HEK293 (cell line): ENCODE data around the gene TMEM87B.
A peak's percentile ranks its signal among the peaks of the same experiment; 100 is the strongest.

Source experiments
- CTCF ChIA-PET: fragments of 350-600 bp; formaldehyde crosslinking; extraction: SDS; loops from one replicate; lab custom pipeline; 2021; ENCODE audit warnings: antibody characterized with exemption; lab: Yijun Ruan, JAX
- POLR2A ChIA-PET: fragments of 300-600 bp; formaldehyde crosslinking; extraction: SDS; loops from one replicate; lab custom pipeline; 2020; ENCODE audit warnings: antibody characterized with exemption, inconsistent platforms; lab: Yijun Ruan, JAX
- H3K27ac ChIP-seq: fragments of 200-500 bp; sonication (Bioruptor generic); 2 replicates; pipeline ENCODE4 v1.5.1; 2014; ENCODE audit warnings: low read depth, low read length, control low read depth, inconsistent platforms; ENCODE audit errors: extremely low read depth
- H3K36me3 ChIP-seq, 2 experiments: fragments of 200-500 bp in 1 of 2; sonication (Bioruptor generic) in 1 of 2; 1 replicate in 1 of 2; 2 replicates in 1 of 2; pipeline ENCODE4 v1.5.1; 2014 to 2017; ENCODE audit warnings: inconsistent platforms in 2 of 2, low read length in 2 of 2; ENCODE audit not compliant: control insufficient read depth in 2 of 2, insufficient read depth in 1 of 2
- H3K4me1 ChIP-seq: fragments of 200-500 bp; sonication (Bioruptor generic); 2 replicates; pipeline ENCODE4 v1.5.1; 2014; ENCODE audit warnings: mild to moderate bottlenecking, low read length, inconsistent platforms; ENCODE audit not compliant: control insufficient read depth, insufficient read depth
- H3K4me3 ChIP-seq: 2 replicates; pipeline ENCODE4 v1.5.1; 2011; ENCODE audit warnings: low read depth, mild to moderate bottlenecking, control low read depth, low read length, moderate library complexity
- H3K9me3 ChIP-seq: fragments of 200-500 bp; sonication (Bioruptor generic); 2 replicates; pipeline ENCODE4 v1.5.1; 2014; ENCODE audit warnings: low read depth, low read length, inconsistent platforms; ENCODE audit not compliant: control insufficient read depth, insufficient read depth
- KLF17 ChIP-seq: fragments of 450-650 bp; formaldehyde crosslinking; IDR thresholded peaks from 2 replicates; pipeline ENCODE4 v1.5.1; 2016; ENCODE audit warnings: missing biosample characterization, missing genetic modification characterization
- MZF1 ChIP-seq: fragments of 450-650 bp; formaldehyde crosslinking; IDR thresholded peaks from 2 replicates; pipeline ENCODE4 v1.5.1; 2017; ENCODE audit warnings: missing biosample characterization, missing genetic modification characterization, borderline replicate concordance
- RBAK ChIP-seq: fragments of 450-650 bp; formaldehyde crosslinking; IDR thresholded peaks from 2 replicates; pipeline ENCODE4 v1.5.1; 2016; ENCODE audit warnings: missing biosample characterization, missing genetic modification characterization
- SCRT1 ChIP-seq: fragments of 450-650 bp; formaldehyde crosslinking; IDR thresholded peaks from 2 replicates; pipeline ENCODE4 v1.5.1; 2016; ENCODE audit warnings: missing biosample characterization, missing genetic modification characterization, borderline replicate concordance
- TRIM28 ChIP-seq: IDR thresholded peaks from 2 replicates; pipeline ENCODE4 v1.6.1; 2011; ENCODE audit warnings: low read length, control low read depth, borderline replicate concordance
- ZBTB20 ChIP-seq: fragments of 450-650 bp; formaldehyde crosslinking; IDR thresholded peaks from 2 replicates; pipeline ENCODE4 v1.5.1; 2016; ENCODE audit warnings: missing biosample characterization, missing genetic modification characterization
- ZFP41 ChIP-seq: fragments of 450-650 bp; formaldehyde crosslinking; IDR thresholded peaks from 2 replicates; pipeline ENCODE4 v1.5.1; 2016; ENCODE audit warnings: missing biosample characterization, missing genetic modification characterization, borderline replicate concordance
- ZNF239 ChIP-seq: fragments of 450-650 bp; formaldehyde crosslinking; IDR thresholded peaks from 2 replicates; pipeline ENCODE4 v1.5.1; 2016; ENCODE audit warnings: missing biosample characterization, missing genetic modification characterization
- ZNF24 ChIP-seq: fragments of 450-650 bp; formaldehyde crosslinking; IDR thresholded peaks from 2 replicates; pipeline ENCODE4 v1.5.1; 2016; ENCODE audit warnings: missing biosample characterization, missing genetic modification characterization
- ZNF366 ChIP-seq: fragments of 450-650 bp; formaldehyde crosslinking; conservative IDR thresholded peaks from 2 replicates; pipeline ENCODE4 v1.5.1; 2016; ENCODE audit warnings: missing biosample characterization, missing genetic modification characterization
- ZNF48 ChIP-seq: fragments of 450-650 bp; formaldehyde crosslinking; IDR thresholded peaks from 2 replicates; pipeline ENCODE4 v1.5.1; 2016; ENCODE audit warnings: missing biosample characterization, missing genetic modification characterization
- ZNF654 ChIP-seq: fragments of 450-650 bp; formaldehyde crosslinking; IDR thresholded peaks from 2 replicates; pipeline ENCODE4 v1.5.1; 2016; ENCODE audit warnings: low read depth, missing biosample characterization, missing genetic modification characterization
- ZNF660 ChIP-seq: fragments of 450-650 bp; IDR thresholded peaks from 2 replicates; pipeline ENCODE4 v1.5.1; 2018; ENCODE audit warnings: missing biosample characterization, mild to moderate bottlenecking, missing genetic modification characterization
- ZNF707 ChIP-seq: fragments of 450-650 bp; formaldehyde crosslinking; IDR thresholded peaks from 2 replicates; pipeline ENCODE4 v1.5.1; 2016; ENCODE audit warnings: missing biosample characterization, missing genetic modification characterization
- ZXDB ChIP-seq: fragments of 450-650 bp; formaldehyde crosslinking; IDR thresholded peaks from 2 replicates; pipeline ENCODE4 v1.5.1; 2016; ENCODE audit warnings: missing biosample characterization, missing genetic modification characterization
- TF ChIP-seq, protein P1 (sequence below): fragments of 450-650 bp; formaldehyde crosslinking; conservative IDR thresholded peaks from 2 replicates; pipeline ENCODE4 v1.5.1; 2016; ENCODE audit warnings: low read depth, missing biosample characterization, missing genetic modification characterization
- TF ChIP-seq, protein P2 (sequence below): fragments of 450-650 bp; formaldehyde crosslinking; IDR thresholded peaks from 2 replicates; pipeline ENCODE4 v1.5.1; 2016; ENCODE audit warnings: missing biosample characterization, missing genetic modification characterization
- TF ChIP-seq, protein P3 (sequence below): fragments of 450-650 bp; IDR thresholded peaks from 2 replicates; pipeline ENCODE4 v1.5.1; 2018; ENCODE audit warnings: missing biosample characterization, missing genetic modification characterization
- TF ChIP-seq, protein P4 (sequence below): fragments of 450-650 bp; formaldehyde crosslinking; IDR thresholded peaks from 2 replicates; pipeline ENCODE4; 2016; ENCODE audit warnings: missing biosample characterization, missing genetic modification characterization
- TF ChIP-seq, protein P5 (sequence below): fragments of 450-650 bp; formaldehyde crosslinking; IDR thresholded peaks from 2 replicates; pipeline ENCODE4 v1.5.1; 2016; ENCODE audit warnings: missing biosample characterization, missing genetic modification characterization

TMEM87B gene

GRCh38 chr2:112053917-112054846 is 887 bp upstream of the TMEM87B start (continued):
- TF ChIP-seq ZNF48 (tag by site-specific recombination) (no peak), ZBTB20 (tag by site-specific recombination) (peak; percentile 54; the same call in 1 of the 2 replicates)
- TF ChIP-seq, all 188 proteins: peak for 15

GRCh38 chr2:112055730-112056625 is 909 bp downstream of the TMEM87B start:
- ChIA-PET CTCF (no interaction called here), POLR2A (interaction anchor here (1.1 to 2.4 kb wide), 3 partner anchors 61 to 199 kb away, joined by 3 to 15 read pairs (median 9); partner anchors contain the start of genes ANAPC1 and ZC3H8)
- H3K36me3 ChIP-seq, result no peaks in the 10 kb centered on the region; a peak in 1 of 3 replicates
- H3K27ac ChIP-seq, result peak overlapping the region; percentile 87
- H3K4me1 ChIP-seq, result peaks cover 6% of the 10 kb centered on the region
- peak overlapping the region; percentile 86 for H3K4me3 ChIP-seq
- no peaks in the 10 kb centered on the region for H3K9me3 ChIP-seq
- TF ChIP-seq TRIM28, result 0 out of 2 replicates have a peak, but pooled peaks have one; percentile 11
- TF ChIP-seq, protein P1, sequence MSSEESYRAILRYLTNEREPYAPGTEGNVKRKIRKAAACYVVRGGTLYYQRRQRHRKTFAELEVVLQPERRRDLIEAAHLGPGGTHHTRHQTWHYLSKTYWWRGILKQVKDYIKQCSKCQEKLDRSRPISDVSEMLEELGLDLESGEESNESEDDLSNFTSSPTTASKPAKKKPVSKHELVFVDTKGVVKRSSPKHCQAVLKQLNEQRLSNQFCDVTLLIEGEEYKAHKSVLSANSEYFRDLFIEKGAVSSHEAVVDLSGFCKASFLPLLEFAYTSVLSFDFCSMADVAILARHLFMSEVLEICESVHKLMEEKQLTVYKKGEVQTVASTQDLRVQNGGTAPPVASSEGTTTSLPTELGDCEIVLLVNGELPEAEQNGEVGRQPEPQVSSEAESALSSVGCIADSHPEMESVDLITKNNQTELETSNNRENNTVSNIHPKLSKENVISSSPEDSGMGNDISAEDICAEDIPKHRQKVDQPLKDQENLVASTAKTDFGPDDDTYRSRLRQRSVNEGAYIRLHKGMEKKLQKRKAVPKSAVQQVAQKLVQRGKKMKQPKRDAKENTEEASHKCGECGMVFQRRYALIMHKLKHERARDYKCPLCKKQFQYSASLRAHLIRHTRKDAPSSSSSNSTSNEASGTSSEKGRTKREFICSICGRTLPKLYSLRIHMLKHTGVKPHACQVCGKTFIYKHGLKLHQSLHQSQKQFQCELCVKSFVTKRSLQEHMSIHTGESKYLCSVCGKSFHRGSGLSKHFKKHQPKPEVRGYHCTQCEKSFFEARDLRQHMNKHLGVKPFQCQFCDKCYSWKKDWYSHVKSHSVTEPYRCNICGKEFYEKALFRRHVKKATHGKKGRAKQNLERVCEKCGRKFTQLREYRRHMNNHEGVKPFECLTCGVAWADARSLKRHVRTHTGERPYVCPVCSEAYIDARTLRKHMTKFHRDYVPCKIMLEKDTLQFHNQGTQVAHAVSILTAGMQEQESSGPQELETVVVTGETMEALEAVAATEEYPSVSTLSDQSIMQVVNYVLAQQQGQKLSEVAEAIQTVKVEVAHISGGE (tag by site-specific recombination), result peak; percentile 64; the same call in 1 of the 2 replicates
- TF ChIP-seq MZF1 (tag by site-specific recombination), result no peak
- no peak for TF ChIP-seq ZNF707 (tag by site-specific recombination)
- no peak for TF ChIP-seq SCRT1 (tag by site-specific recombination)
- no peak for TF ChIP-seq ZNF24 (tag by site-specific recombination)
- no peak for TF ChIP-seq ZNF660
- TF ChIP-seq, protein P2, sequence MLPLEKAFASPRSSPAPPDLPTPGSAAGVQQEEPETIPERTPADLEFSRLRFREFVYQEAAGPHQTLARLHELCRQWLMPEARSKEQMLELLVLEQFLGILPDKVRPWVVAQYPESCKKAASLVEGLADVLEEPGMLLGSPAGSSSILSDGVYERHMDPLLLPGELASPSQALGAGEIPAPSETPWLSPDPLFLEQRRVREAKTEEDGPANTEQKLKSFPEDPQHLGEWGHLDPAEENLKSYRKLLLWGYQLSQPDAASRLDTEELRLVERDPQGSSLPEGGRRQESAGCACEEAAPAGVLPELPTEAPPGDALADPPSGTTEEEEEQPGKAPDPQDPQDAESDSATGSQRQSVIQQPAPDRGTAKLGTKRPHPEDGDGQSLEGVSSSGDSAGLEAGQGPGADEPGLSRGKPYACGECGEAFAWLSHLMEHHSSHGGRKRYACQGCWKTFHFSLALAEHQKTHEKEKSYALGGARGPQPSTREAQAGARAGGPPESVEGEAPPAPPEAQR (tag by site-specific recombination), result no peak
- TF ChIP-seq ZNF654 (tag by site-specific recombination), result no peak
- TF ChIP-seq, protein P3, sequence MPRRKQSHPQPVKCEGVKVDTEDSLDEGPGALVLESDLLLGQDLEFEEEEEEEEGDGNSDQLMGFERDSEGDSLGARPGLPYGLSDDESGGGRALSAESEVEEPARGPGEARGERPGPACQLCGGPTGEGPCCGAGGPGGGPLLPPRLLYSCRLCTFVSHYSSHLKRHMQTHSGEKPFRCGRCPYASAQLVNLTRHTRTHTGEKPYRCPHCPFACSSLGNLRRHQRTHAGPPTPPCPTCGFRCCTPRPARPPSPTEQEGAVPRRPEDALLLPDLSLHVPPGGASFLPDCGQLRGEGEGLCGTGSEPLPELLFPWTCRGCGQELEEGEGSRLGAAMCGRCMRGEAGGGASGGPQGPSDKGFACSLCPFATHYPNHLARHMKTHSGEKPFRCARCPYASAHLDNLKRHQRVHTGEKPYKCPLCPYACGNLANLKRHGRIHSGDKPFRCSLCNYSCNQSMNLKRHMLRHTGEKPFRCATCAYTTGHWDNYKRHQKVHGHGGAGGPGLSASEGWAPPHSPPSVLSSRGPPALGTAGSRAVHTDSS (tag by site-specific recombination), result no peak
- no peak for TF ChIP-seq RBAK (tag by site-specific recombination)
- no peak for TF ChIP-seq ZNF239 (tag by site-specific recombination)
- no peak for TF ChIP-seq KLF17 (tag by site-specific recombination)
- peak; percentile 88 for TF ChIP-seq ZXDB (tag by site-specific recombination)
- TF ChIP-seq, protein P4, sequence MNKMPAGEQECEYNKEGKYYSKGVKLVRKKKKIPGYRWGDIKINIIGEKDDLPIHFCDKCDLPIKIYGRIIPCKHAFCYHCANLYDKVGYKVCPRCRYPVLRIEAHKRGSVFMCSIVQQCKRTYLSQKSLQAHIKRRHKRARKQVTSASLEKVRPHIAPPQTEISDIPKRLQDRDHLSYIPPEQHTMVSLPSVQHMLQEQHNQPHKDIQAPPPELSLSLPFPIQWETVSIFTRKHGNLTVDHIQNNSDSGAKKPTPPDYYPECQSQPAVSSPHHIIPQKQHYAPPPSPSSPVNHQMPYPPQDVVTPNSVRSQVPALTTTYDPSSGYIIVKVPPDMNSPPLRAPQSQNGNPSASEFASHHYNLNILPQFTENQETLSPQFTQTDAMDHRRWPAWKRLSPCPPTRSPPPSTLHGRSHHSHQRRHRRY (tag by site-specific recombination), result no peak
- TF ChIP-seq, protein P5, sequence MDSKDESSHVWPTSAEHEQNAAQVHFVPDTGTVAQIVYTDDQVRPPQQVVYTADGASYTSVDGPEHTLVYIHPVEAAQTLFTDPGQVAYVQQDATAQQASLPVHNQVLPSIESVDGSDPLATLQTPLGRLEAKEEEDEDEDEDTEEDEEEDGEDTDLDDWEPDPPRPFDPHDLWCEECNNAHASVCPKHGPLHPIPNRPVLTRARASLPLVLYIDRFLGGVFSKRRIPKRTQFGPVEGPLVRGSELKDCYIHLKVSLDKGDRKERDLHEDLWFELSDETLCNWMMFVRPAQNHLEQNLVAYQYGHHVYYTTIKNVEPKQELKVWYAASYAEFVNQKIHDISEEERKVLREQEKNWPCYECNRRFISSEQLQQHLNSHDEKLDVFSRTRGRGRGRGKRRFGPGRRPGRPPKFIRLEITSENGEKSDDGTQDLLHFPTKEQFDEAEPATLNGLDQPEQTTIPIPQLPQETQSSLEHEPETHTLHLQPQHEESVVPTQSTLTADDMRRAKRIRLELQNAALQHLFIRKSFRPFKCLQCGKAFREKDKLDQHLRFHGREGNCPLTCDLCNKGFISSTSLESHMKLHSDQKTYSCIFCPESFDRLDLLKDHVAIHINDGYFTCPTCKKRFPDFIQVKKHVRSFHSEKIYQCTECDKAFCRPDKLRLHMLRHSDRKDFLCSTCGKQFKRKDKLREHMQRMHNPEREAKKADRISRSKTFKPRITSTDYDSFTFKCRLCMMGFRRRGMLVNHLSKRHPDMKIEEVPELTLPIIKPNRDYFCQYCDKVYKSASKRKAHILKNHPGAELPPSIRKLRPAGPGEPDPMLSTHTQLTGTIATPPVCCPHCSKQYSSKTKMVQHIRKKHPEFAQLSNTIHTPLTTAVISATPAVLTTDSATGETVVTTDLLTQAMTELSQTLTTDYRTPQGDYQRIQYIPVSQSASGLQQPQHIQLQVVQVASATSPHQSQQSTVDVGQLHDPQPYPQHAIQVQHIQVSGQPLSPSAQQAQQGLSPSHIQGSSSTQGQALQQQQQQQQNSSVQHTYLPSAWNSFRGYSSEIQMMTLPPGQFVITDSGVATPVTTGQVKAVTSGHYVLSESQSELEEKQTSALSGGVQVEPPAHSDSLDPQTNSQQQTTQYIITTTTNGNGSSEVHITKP, result peak; percentile 80
- peak; percentile 64 for TF ChIP-seq ZNF366
- no peak for TF ChIP-seq ZFP41 (tag by site-specific recombination)
